D721Med (cell line): ENCODE data around the gene UBXN7.
"Not testable (repeated sequence)": the region's sequence is repeated elsewhere in the genome, so short reads cannot be mapped to it uniquely, and the experiment has no call there.

Experiments
- DNase-seq: peaks from one replicate; pipeline ENCODE4 v3.0.0; 2011; ENCODE audit warnings: low spot score; ENCODE audit not compliant: insufficient read length
- FAIRE-seq: peaks from 2 replicates; lab custom pipeline; 2011; peaks lifted over from hg19 to GRCh38; lab: Jason Lieb, UNC
- TF ChIP-seq, protein P1 (sequence below): IDR thresholded peaks from 2 replicates; pipeline ENCODE4 v1.5.1; 2012; ENCODE audit warnings: mild to moderate bottlenecking, control low read depth; ENCODE audit not compliant: insufficient read depth; ENCODE audit errors: missing control alignments

Gene UBXN7

DNA sequence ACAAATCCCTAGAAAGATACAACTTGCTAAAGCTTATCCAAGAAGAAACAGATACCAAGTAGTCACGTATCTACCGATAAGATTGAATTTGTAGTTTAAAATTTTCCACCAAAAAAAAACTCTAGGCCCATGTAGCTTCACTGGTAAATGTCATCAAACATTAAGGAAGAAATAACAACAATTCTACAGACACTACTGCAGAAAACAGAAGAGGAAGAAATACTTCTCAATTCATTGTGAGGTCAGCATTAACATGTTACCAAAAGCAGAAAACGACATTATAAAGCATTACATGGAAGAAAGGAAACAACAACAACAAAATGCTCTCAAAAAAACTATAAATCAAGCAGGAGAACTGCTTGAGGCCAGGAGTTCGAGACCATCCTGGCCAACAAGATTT, 66.5 kb downstream of the UBXN7 start:
- TF ChIP-seq, protein P1, sequence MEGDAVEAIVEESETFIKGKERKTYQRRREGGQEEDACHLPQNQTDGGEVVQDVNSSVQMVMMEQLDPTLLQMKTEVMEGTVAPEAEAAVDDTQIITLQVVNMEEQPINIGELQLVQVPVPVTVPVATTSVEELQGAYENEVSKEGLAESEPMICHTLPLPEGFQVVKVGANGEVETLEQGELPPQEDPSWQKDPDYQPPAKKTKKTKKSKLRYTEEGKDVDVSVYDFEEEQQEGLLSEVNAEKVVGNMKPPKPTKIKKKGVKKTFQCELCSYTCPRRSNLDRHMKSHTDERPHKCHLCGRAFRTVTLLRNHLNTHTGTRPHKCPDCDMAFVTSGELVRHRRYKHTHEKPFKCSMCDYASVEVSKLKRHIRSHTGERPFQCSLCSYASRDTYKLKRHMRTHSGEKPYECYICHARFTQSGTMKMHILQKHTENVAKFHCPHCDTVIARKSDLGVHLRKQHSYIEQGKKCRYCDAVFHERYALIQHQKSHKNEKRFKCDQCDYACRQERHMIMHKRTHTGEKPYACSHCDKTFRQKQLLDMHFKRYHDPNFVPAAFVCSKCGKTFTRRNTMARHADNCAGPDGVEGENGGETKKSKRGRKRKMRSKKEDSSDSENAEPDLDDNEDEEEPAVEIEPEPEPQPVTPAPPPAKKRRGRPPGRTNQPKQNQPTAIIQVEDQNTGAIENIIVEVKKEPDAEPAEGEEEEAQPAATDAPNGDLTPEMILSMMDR: no peak
- FAIRE-seq: no peak

GRCh38 chr3:196360586-196360985, 71.6 kb downstream of the UBXN7 start:
- no peak for DNase-seq
- no peak for FAIRE-seq
- TF ChIP-seq, protein P1: no peak

More for the DNA sequence above, 66.5 kb downstream of the UBXN7 start:
- no peak for DNase-seq

DNA sequence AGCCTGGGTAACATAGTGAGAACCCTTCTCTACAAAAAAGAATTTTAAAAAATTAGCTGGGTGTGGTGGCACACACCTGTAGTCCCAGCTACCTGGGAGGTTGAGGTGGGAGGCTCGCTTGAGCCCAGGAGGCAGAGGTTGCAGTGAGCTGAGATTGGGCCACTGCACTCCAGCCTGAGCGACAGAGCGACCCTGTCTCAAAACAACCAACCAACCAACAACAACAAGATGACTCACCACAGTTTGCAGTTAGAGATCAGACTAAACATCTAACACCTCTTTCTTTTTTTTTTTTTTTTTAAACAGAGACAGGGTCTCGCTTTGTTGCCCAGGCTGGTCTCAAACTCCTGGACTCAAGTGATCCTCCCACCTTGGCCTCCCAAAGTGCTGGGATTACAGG, 73.7 kb downstream of the UBXN7 start:
- not testable (repeated sequence) for DNase-seq, FAIRE-seq

GRCh38 chr3:196357905-196358304, 74.3 kb downstream of the UBXN7 start:
- FAIRE-seq (no peak), DNase-seq (no peak)
- TF ChIP-seq, protein P1: no peak

- FAIRE-seq: no peak
- TF ChIP-seq, protein P1: no peak
These were observed 75.7 kb downstream of the UBXN7 start for GRCh38 chr3:196356556-196356955.

GRCh38 chr3:196355668-196356067, 76.6 kb downstream of the UBXN7 start:
- DNase-seq (no peak), FAIRE-seq (no peak)
- TF ChIP-seq, protein P1: no peak

More at GRCh38 chr3:196356556-196356955, 75.7 kb downstream of the UBXN7 start:
- DNase-seq: no peak

DNA sequence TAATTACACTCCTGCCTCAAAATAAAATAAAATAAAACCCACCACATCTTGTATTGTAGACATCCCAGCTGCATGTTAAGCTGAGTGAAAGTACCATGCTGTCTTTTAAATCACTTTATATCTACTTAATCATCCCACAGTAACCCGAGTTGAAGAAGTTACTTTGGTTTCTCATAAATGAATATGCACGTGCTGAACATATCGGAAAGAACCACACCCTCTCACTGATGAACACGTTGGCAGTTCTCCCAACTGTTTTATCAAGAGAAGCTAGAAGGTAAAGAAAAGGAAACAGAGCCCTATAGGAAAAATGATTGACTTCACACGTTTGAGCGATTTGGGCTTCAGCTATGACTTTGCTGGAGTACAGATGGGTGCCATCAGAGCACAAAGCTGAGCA, 78.1 kb downstream of the UBXN7 start:
- DNase-seq (no peak), FAIRE-seq (no peak)
- TF ChIP-seq, protein P1: no peak

DNA sequence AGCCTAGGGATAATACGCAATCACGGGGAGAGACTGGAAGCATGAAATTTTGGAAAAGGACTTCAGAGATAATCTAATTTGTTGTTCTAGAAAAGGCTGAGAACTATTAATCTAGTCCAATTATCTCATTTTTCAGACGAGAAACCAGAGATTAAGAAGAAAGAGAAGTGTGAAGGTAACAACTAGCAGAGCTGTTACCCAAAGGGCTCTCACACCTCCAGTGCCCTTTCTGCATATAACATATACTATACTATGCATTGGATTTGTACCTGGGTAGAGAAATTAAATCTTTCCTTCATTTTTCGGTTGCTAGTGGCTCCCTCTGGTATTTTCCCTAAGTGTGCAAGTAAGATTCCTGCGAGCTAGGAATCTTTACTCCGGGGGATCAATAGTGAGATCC, 80.7 kb downstream of the UBXN7 start:
- FAIRE-seq (no peak), DNase-seq (no peak)
- TF ChIP-seq, protein P1: no peak
